ENCODE results near the gene TTC21A. TPM values are rescaled to one million over a fixed set of nuclear protein-coding genes. Genes with fewer than 3 reads are reported as not detected.

Gene TTC21A
- total RNA-seq, 4 donors from 2014 or later = 2.8 to 16.3 (median 6.1) TPM

DNA sequence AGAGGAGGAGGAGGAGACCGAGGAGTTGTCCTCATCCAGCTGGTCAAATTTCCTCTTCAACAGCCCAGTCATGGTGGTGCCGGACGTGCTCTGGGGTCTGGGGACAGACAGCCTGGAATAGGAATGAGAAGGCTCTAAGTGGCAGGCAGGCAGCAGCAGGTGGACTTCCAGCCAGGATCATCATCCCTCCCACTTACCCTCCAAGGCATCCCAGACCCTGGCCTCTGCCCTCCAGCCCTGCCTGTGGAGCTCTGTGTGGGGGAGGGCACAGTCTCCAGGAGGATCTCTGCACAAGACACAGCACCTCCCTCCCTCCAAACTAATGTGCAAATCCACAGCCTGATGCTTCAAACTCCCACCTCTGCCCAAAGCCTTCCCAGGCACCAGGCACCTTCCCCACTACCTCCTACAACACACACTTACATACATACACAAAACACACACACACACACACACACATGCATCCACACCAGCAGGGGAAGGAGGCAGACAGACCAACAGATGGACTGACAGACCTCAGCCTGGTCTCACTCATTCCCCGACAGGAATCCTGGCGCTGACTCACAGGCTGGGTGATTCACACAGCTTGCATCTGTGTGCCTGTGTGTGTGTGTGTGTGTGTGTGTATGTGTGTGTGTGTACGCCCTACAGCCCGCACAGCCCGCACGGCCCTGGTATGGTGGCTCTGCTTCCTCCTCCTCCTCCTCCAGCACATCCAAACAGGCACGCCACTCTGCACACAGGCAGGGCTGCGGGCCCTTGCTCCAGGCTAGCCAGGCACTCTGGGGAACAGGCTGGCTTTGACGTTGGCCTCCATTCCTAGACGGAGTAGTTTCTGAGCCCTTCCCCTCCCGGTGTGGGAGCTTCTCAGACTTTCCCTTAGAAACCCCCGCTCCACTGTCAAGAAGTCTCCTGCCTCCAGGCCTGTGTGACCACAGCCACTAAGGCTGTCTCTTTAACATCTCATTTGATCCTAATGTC is 39.4 kb downstream of the TTC21A start:
- Histone ChIP-seq H3K9me3 (no peaks in the 10 kb centered on the region), H3K4me3 (peak overlapping the region in 1 of 2 donors; percentile 3), H3K36me3 (no peaks in the 10 kb centered on the region), H3K27ac (peak overlapping the region; percentile 96 to 99), H3K4me1 (peaks cover 29 to 45% of the 10 kb centered on the region in 2 donors), H3K27me3 (no peaks in the 10 kb centered on the region)
- TF ChIP-seq CTCF (IDR thresholded peaks at IDR 0.05) (no peak), POLR2A (IDR thresholded peaks at IDR 0.05) (no peak)
- DNase-seq = peak; percentile 76 to 91
- intact Hi-C loops (cut with DNase I; ENCODE audit: low total_unique reads) = no loop called here

GRCh38 chr3:39147711-39148434 is 40.4 kb downstream of the TTC21A start:
- Histone ChIP-seq H3K27me3 (no peaks in the 10 kb centered on the region), H3K4me3 (peak overlapping the region in 1 of 2 donors; percentile 3), H3K27ac (peak overlapping the region; percentile 96 to 99), H3K9me3 (no peaks in the 10 kb centered on the region), H3K4me1 (peaks cover 29 to 43% of the 10 kb centered on the region in 2 donors), H3K36me3 (no peaks in the 10 kb centered on the region)
- no peak for DNase-seq
- intact Hi-C loops (cut with DNase I; ENCODE audit: low total_unique reads) = no loop called here
- TF ChIP-seq CTCF (IDR thresholded peaks at IDR 0.05) (no peak), POLR2A (IDR thresholded peaks at IDR 0.05) (no peak)

- Histone ChIP-seq H3K9me3 (no peaks in the 10 kb centered on the region), H3K4me1 (peaks cover 29 to 43% of the 10 kb centered on the region in 2 donors), H3K27ac (peak overlapping the region; percentile 96 to 99), H3K4me3 (no peak overlapping the region), H3K27me3 (no peaks in the 10 kb centered on the region), H3K36me3 (no peaks in the 10 kb centered on the region)
- DNase-seq = no peak
- no peak for TF ChIP-seq CTCF (IDR thresholded peaks at IDR 0.05)
- no peak for TF ChIP-seq POLR2A (IDR thresholded peaks at IDR 0.05)
- intact Hi-C loops (cut with DNase I; ENCODE audit: low total_unique reads) = no loop called here
Measured at GRCh38 chr3:39148435-39149058, 41.1 kb downstream of the TTC21A start.

GRCh38 chr3:39149059-39149455 is 41.6 kb downstream of the TTC21A start:
- no peak overlapping the region for H3K4me3 ChIP-seq
- TF ChIP-seq POLR2A (IDR thresholded peaks at IDR 0.05) = no peak
- TF ChIP-seq CTCF (IDR thresholded peaks at IDR 0.05) = no peak
- H3K4me1 ChIP-seq = peaks cover 29 to 43% of the 10 kb centered on the region in 2 donors
- H3K27ac ChIP-seq = peak overlapping the region; percentile 96 to 99
- H3K9me3 ChIP-seq = no peaks in the 10 kb centered on the region
- no peak for DNase-seq
- no peaks in the 10 kb centered on the region for H3K27me3 ChIP-seq
- intact Hi-C loops (cut with DNase I; ENCODE audit: low total_unique reads) = no loop called here
- no peaks in the 10 kb centered on the region for H3K36me3 ChIP-seq
